HUES6 (cell line): ENCODE results near the gene GRIK5.

Experiments
- H3K27ac ChIP-seq: 2 replicates; pipeline ENCODE4 v1.7.0; 2013; ENCODE audit warnings: low read depth, mild to moderate bottlenecking, low read length, inconsistent platforms
- H3K27me3 ChIP-seq: 2 replicates; pipeline ENCODE4 v1.6.1; 2013; ENCODE audit warnings: low read length; ENCODE audit not compliant: control insufficient read depth, insufficient read depth
- H3K36me3 ChIP-seq: 2 replicates; pipeline ENCODE4 v1.6.1; 2013; ENCODE audit warnings: low read length; ENCODE audit not compliant: control insufficient read depth, insufficient read depth
- H3K4me1 ChIP-seq: 2 replicates; pipeline ENCODE4 v1.6.1; 2013; ENCODE audit warnings: low read length; ENCODE audit not compliant: control insufficient read depth, insufficient read depth
- H3K4me3 ChIP-seq: 2 replicates; pipeline ENCODE4 v1.5.1; 2013; ENCODE audit warnings: low read depth, low read length
- H3K9ac ChIP-seq: one replicate; pipeline ENCODE4 v1.6.1; 2013; ENCODE audit warnings: mild to moderate bottlenecking, low read length
- H3K9me3 ChIP-seq: 2 replicates; pipeline ENCODE4 v1.6.1; 2013; ENCODE audit warnings: low read depth, low read length; ENCODE audit not compliant: control insufficient read depth, insufficient read depth

Gene GRIK5

GRCh38 chr19:42064432-42064831, 5.6 kb downstream of the GRIK5 start:
- Histone ChIP-seq H3K36me3 (peaks cover 55% of the 10 kb centered on the region), H3K4me3 (no peak overlapping the region), H3K27ac (no peak overlapping the region), H3K9me3 (no peaks in the 10 kb centered on the region), H3K27me3 (peaks cover 16% of the 10 kb centered on the region; the same call in 1 of the 2 replicates), H3K9ac (no peak overlapping the region), H3K4me1 (peaks cover 15% of the 10 kb centered on the region; the same call in 1 of the 2 replicates)

GRCh38 chr19:42062381-42062780, 7.6 kb downstream of the GRIK5 start:
- H3K27ac ChIP-seq, result no peak overlapping the region
- H3K9ac ChIP-seq, result no peak overlapping the region
- H3K9me3 ChIP-seq, result no peaks in the 10 kb centered on the region
- peaks cover 69% of the 10 kb centered on the region for H3K36me3 ChIP-seq
- H3K4me3 ChIP-seq, result no peak overlapping the region
- H3K27me3 ChIP-seq, result no peaks in the 10 kb centered on the region
- no peaks in the 10 kb centered on the region for H3K4me1 ChIP-seq

- H3K27me3 ChIP-seq, result no peaks in the 10 kb centered on the region
- H3K27ac ChIP-seq, result no peak overlapping the region
- H3K36me3 ChIP-seq, result peaks cover 80% of the 10 kb centered on the region
- H3K9ac ChIP-seq, result no peak overlapping the region
- no peaks in the 10 kb centered on the region for H3K4me1 ChIP-seq
- H3K4me3 ChIP-seq, result no peak overlapping the region
- H3K9me3 ChIP-seq, result no peaks in the 10 kb centered on the region
Observed at GRCh38 chr19:42060117-42060516, 9.9 kb downstream of the GRIK5 start.

- no peak overlapping the region for H3K4me3 ChIP-seq
- H3K27me3 ChIP-seq, result no peaks in the 10 kb centered on the region
- no peak overlapping the region for H3K9ac ChIP-seq
- H3K36me3 ChIP-seq, result peaks cover 82% of the 10 kb centered on the region
- no peaks in the 10 kb centered on the region for H3K9me3 ChIP-seq
- no peak overlapping the region for H3K27ac ChIP-seq
- H3K4me1 ChIP-seq, result no peaks in the 10 kb centered on the region
Observed at GRCh38 chr19:42059196-42059595, 10.8 kb downstream of the GRIK5 start.

GRCh38 chr19:42057846-42058245, 12.2 kb downstream of the GRIK5 start:
- Histone ChIP-seq H3K9ac (no peak overlapping the region), H3K4me1 (no peaks in the 10 kb centered on the region), H3K9me3 (no peaks in the 10 kb centered on the region), H3K4me3 (no peak overlapping the region), H3K36me3 (peaks cover 83% of the 10 kb centered on the region), H3K27ac (no peak overlapping the region), H3K27me3 (no peaks in the 10 kb centered on the region)

- no peaks in the 10 kb centered on the region for H3K9me3 ChIP-seq
- H3K4me1 ChIP-seq, result no peaks in the 10 kb centered on the region
- H3K27ac ChIP-seq, result no peak overlapping the region
- H3K4me3 ChIP-seq, result no peak overlapping the region
- H3K9ac ChIP-seq, result no peak overlapping the region
- no peaks in the 10 kb centered on the region for H3K27me3 ChIP-seq
- H3K36me3 ChIP-seq, result peaks cover 76% of the 10 kb centered on the region
Observed at GRCh38 chr19:42054205-42054604, 15.8 kb downstream of the GRIK5 start.

GRCh38 chr19:42053037-42053935, 16.7 kb downstream of the GRIK5 start:
- H3K27ac ChIP-seq, result no peak overlapping the region
- H3K4me1 ChIP-seq, result no peaks in the 10 kb centered on the region
- H3K4me3 ChIP-seq, result no peak overlapping the region
- no peak overlapping the region for H3K9ac ChIP-seq
- peaks cover 74% of the 10 kb centered on the region for H3K36me3 ChIP-seq
- H3K9me3 ChIP-seq, result no peaks in the 10 kb centered on the region
- no peaks in the 10 kb centered on the region for H3K27me3 ChIP-seq

GRCh38 chr19:42052241-42052863, 17.7 kb downstream of the GRIK5 start:
- no peak overlapping the region for H3K4me3 ChIP-seq
- H3K9me3 ChIP-seq, result no peaks in the 10 kb centered on the region
- H3K27ac ChIP-seq, result no peak overlapping the region
- H3K36me3 ChIP-seq, result peaks cover 69% of the 10 kb centered on the region
- H3K4me1 ChIP-seq, result no peaks in the 10 kb centered on the region
- H3K27me3 ChIP-seq, result no peaks in the 10 kb centered on the region
- H3K9ac ChIP-seq, result no peak overlapping the region

- no peaks in the 10 kb centered on the region for H3K27me3 ChIP-seq
- H3K36me3 ChIP-seq, result peaks cover 64% of the 10 kb centered on the region
- H3K9me3 ChIP-seq, result no peaks in the 10 kb centered on the region
- H3K4me1 ChIP-seq, result no peaks in the 10 kb centered on the region
- H3K9ac ChIP-seq, result no peak overlapping the region
- H3K27ac ChIP-seq, result no peak overlapping the region
- H3K4me3 ChIP-seq, result no peak overlapping the region
Observed at GRCh38 chr19:42051166-42052115, 18.6 kb downstream of the GRIK5 start.

GRCh38 chr19:42048992-42049391, 21.0 kb downstream of the GRIK5 start:
- H3K27ac ChIP-seq, result no peak overlapping the region
- no peak overlapping the region for H3K9ac ChIP-seq
- no peaks in the 10 kb centered on the region for H3K4me1 ChIP-seq
- H3K4me3 ChIP-seq, result no peak overlapping the region
- H3K9me3 ChIP-seq, result no peaks in the 10 kb centered on the region
- H3K27me3 ChIP-seq, result no peaks in the 10 kb centered on the region
- H3K36me3 ChIP-seq, result peaks cover 56% of the 10 kb centered on the region
